GM19395 (cell line): ENCODE data around the gene TNFRSF18.
"Not testable (repeated sequence)": the region's sequence is repeated elsewhere in the genome, so short reads cannot be mapped to it uniquely, and the experiment has no call there.

ENCODE experiments used
- ATAC-seq: cut with Tn5 transposase; IDR thresholded peaks from one replicate; pipeline ENCODE4 v1.9.1; 2021; ENCODE audit warnings: mild to moderate bottlenecking, moderate library complexity; ENCODE audit not compliant: unreplicated experiment

The TNFRSF18 gene

GRCh38 chr1:1199141-1199960 lies 7.0 kb downstream of the TNFRSF18 start:
- ATAC-seq, result no peak

GRCh38 chr1:1198423-1199140 lies 7.8 kb downstream of the TNFRSF18 start:
- no peak for ATAC-seq

GRCh38 chr1:1197551-1198422 lies 8.6 kb downstream of the TNFRSF18 start:
- no peak for ATAC-seq

- ATAC-seq, result no peak
These were observed 9.2 kb downstream of the TNFRSF18 start for GRCh38 chr1:1197188-1197500.

GRCh38 chr1:1196431-1197187 lies 9.8 kb downstream of the TNFRSF18 start:
- no peak for ATAC-seq

GRCh38 chr1:1195726-1196125 lies 10.7 kb downstream of the TNFRSF18 start:
- not testable (repeated sequence) for ATAC-seq

- no peak for ATAC-seq
These were observed 11.7 kb downstream of the TNFRSF18 start for GRCh38 chr1:1194723-1195122.

- ATAC-seq, result no peak
These were observed 14.7 kb downstream of the TNFRSF18 start for GRCh38 chr1:1191734-1192133.

- no peak for ATAC-seq
These were observed 17.3 kb downstream of the TNFRSF18 start for GRCh38 chr1:1189111-1189510.

GRCh38 chr1:1187938-1188337 lies 18.5 kb downstream of the TNFRSF18 start:
- no peak for ATAC-seq

GRCh38 chr1:1185101-1185765 lies 21.2 kb downstream of the TNFRSF18 start:
- no peak for ATAC-seq

- ATAC-seq, result no peak
These were observed 22.3 kb downstream of the TNFRSF18 start for GRCh38 chr1:1183833-1184775.

GRCh38 chr1:1183221-1183747 lies 23.1 kb downstream of the TNFRSF18 start:
- no peak for ATAC-seq

- no peak for ATAC-seq
These were observed 23.7 kb downstream of the TNFRSF18 start for GRCh38 chr1:1182491-1183220.

GRCh38 chr1:1181938-1182410 lies 24.4 kb downstream of the TNFRSF18 start:
- no peak for ATAC-seq

GRCh38 chr1:1181129-1181937 lies 25.1 kb downstream of the TNFRSF18 start:
- no peak for ATAC-seq
